WTC11 (cell line): Measurements from ENCODE around the gene KLHL14. TPM values are rescaled to one million over a fixed set of nuclear protein-coding genes. Genes with fewer than 3 reads are reported as not detected.

Source experiments
- ATAC-seq: fragments of 200-7000 bp; cut with Tn5 transposase; 2 replicates; pipeline ENCODE4 v1.10.0; 2021; ENCODE audit warnings: mild to moderate bottlenecking, moderate library complexity
- CTCF ChIA-PET: fragments of 300-600 bp; sonication (Branson Sonifier 250); formaldehyde crosslinking; loops from one replicate; lab custom pipeline; 2021; ENCODE audit warnings: antibody characterized with exemption; lab: Charles Lee
- POLR2A ChIA-PET: fragments of 350-600 bp; sonication (Branson Sonifier 250); formaldehyde crosslinking; loops from one replicate; lab custom pipeline; 2021; ENCODE audit warnings: antibody characterized with exemption; lab: Charles Lee
- DNase-seq: peaks from one replicate; pipeline ENCODE4 v3.0.0; 2021; ENCODE audit warnings: low spot score
- H3K27ac Mint-ChIP-seq: 2 replicates; pipeline ENCODE4 v1.8.0; 2021; ENCODE audit warnings: mixed read lengths
- H3K27me3 Mint-ChIP-seq: 2 replicates; pipeline ENCODE4 v1.8.0; 2021; ENCODE audit warnings: low read depth, mild to moderate bottlenecking, moderate library complexity, mixed read lengths
- H3K36me3 Mint-ChIP-seq: 2 replicates; pipeline ENCODE4 v1.8.0; 2021; ENCODE audit warnings: mixed read lengths
- H3K4me1 Mint-ChIP-seq: 2 replicates; pipeline ENCODE4 v1.8.0; 2022; ENCODE audit warnings: mixed read lengths
- H3K4me3 Mint-ChIP-seq: 2 replicates; pipeline ENCODE4 v1.8.0; 2021; ENCODE audit warnings: mild to moderate bottlenecking, moderate library complexity, mixed read lengths
- H3K9me3 Mint-ChIP-seq: 2 replicates; pipeline ENCODE4 v1.8.0; 2021; ENCODE audit warnings: mixed read lengths
- ATF1 ChIP-seq: sonication (generic); formaldehyde crosslinking; IDR thresholded peaks from 2 replicates; pipeline ENCODE4 v1.8.1; 2023; ENCODE audit warnings: mild to moderate bottlenecking, moderate library complexity, missing genetic modification reagents
- CBFB ChIP-seq: sonication (generic); formaldehyde crosslinking; IDR thresholded peaks from 2 replicates; pipeline ENCODE4 v1.8.1; 2022; ENCODE audit warnings: mild to moderate bottlenecking, low read depth, missing genetic modification reagents
- CREB1 ChIP-seq: sonication (generic); formaldehyde crosslinking; IDR thresholded peaks from 2 replicates; pipeline ENCODE4 v1.8.0; 2023; ENCODE audit warnings: mild to moderate bottlenecking, missing genetic modification reagents
- ETV6 ChIP-seq: sonication (generic); formaldehyde crosslinking; IDR thresholded peaks from 2 replicates; pipeline ENCODE4 v1.8.1; 2022; ENCODE audit warnings: mild to moderate bottlenecking, missing genetic modification reagents
- GABPB1 ChIP-seq: sonication (generic); formaldehyde crosslinking; IDR thresholded peaks from 2 replicates; pipeline ENCODE4 v1.8.1; 2023; ENCODE audit warnings: mild to moderate bottlenecking, missing genetic modification reagents
- JUN ChIP-seq: sonication (generic); formaldehyde crosslinking; IDR thresholded peaks from 2 replicates; pipeline ENCODE4 v1.8.0; 2023; ENCODE audit warnings: mild to moderate bottlenecking, missing genetic modification reagents
- NFATC4 ChIP-seq: fragments of 250-450 bp; sonication (Bioruptor Pico); IDR thresholded peaks from 2 replicates; pipeline ENCODE4 v1.9.0; 2021; ENCODE audit warnings: mild to moderate bottlenecking
- NFE2L1 ChIP-seq: sonication (generic); formaldehyde crosslinking; IDR thresholded peaks from 2 replicates; pipeline ENCODE4 v1.8.1; 2023; ENCODE audit warnings: missing genetic modification reagents
- NFYB ChIP-seq: sonication (generic); formaldehyde crosslinking; conservative IDR thresholded peaks from 2 replicates; pipeline ENCODE4 v1.8.0; 2022; ENCODE audit warnings: low read depth, missing genetic modification reagents
- NR3C1 ChIP-seq: sonication (generic); formaldehyde crosslinking; conservative IDR thresholded peaks from 2 replicates; pipeline ENCODE4 v1.8.1; 2023; ENCODE audit warnings: low read depth, mild to moderate bottlenecking, missing genetic modification reagents
- PRRX2 ChIP-seq: fragments of 250-450 bp; sonication (Bioruptor Pico); IDR thresholded peaks from 2 replicates; pipeline ENCODE4 v1.8.0; 2021; ENCODE audit warnings: mild to moderate bottlenecking
- SMAD3 ChIP-seq: sonication (generic); formaldehyde crosslinking; IDR thresholded peaks from 2 replicates; pipeline ENCODE4 v1.8.0; 2022; ENCODE audit warnings: missing genetic modification reagents, mild to moderate bottlenecking, borderline replicate concordance
- TCF7 ChIP-seq: sonication (generic); formaldehyde crosslinking; IDR thresholded peaks from 2 replicates; pipeline ENCODE4 v1.8.0; 2022; ENCODE audit warnings: mild to moderate bottlenecking, low read depth, missing genetic modification reagents, moderate library complexity
- TEAD4 ChIP-seq: sonication (generic); formaldehyde crosslinking; IDR thresholded peaks from 2 replicates; pipeline ENCODE4 v1.8.0; 2022; ENCODE audit warnings: mild to moderate bottlenecking, missing genetic modification reagents
- TP53 ChIP-seq: sonication (generic); formaldehyde crosslinking; IDR thresholded peaks from 2 replicates; pipeline ENCODE4 v1.8.1; 2023; ENCODE audit warnings: mild to moderate bottlenecking, missing genetic modification reagents
- ZNF219 ChIP-seq: sonication (generic); formaldehyde crosslinking; IDR thresholded peaks from 2 replicates; pipeline ENCODE4 v1.8.0; 2023; ENCODE audit warnings: missing genetic modification reagents, mild to moderate bottlenecking, borderline replicate concordance
- ZNF317 ChIP-seq: sonication (generic); formaldehyde crosslinking; IDR thresholded peaks from 2 replicates; pipeline ENCODE4 v1.8.1; 2023; ENCODE audit warnings: low read depth, mild to moderate bottlenecking, moderate library complexity, missing genetic modification reagents, borderline replicate concordance
- ZNF396 ChIP-seq: fragments of 250-450 bp; sonication (Bioruptor Pico); IDR thresholded peaks from 2 replicates; pipeline ENCODE4 v1.8.0; 2021; ENCODE audit warnings: mild to moderate bottlenecking, moderate library complexity, borderline replicate concordance
- total RNA-seq: library from RNA; stranded (reverse); gene quantifications from 3 replicates; pipeline ENCODE4 v1.2.3, GENCODE V29; 2021
- TF ChIP-seq, protein P1 (sequence below): sonication (generic); formaldehyde crosslinking; IDR thresholded peaks from 2 replicates; pipeline ENCODE4 v1.8.1; 2022; ENCODE audit warnings: low read depth, missing genetic modification reagents, borderline replicate concordance
- TF ChIP-seq, protein P2 (sequence below): fragments of 250-450 bp; sonication (Bioruptor Pico); conservative IDR thresholded peaks from 2 replicates; pipeline ENCODE4 v1.9.0; 2021; ENCODE audit warnings: mild to moderate bottlenecking
- TF ChIP-seq, protein P3 (sequence below): sonication (generic); formaldehyde crosslinking; IDR thresholded peaks from 2 replicates; pipeline ENCODE4 v1.8.1; 2023; ENCODE audit warnings: mild to moderate bottlenecking, missing genetic modification reagents, moderate library complexity
- TF ChIP-seq, protein P4 (sequence below): sonication (generic); formaldehyde crosslinking; conservative IDR thresholded peaks from 2 replicates; pipeline ENCODE4 v1.8.1; 2023; ENCODE audit warnings: mild to moderate bottlenecking, low read depth, missing genetic modification reagents, moderate library complexity
- TF ChIP-seq, protein P5 (sequence below): fragments of 250-450 bp; sonication (Bioruptor Pico); IDR thresholded peaks from 2 replicates; pipeline ENCODE4 v1.8.0; 2021; ENCODE audit warnings: mild to moderate bottlenecking
- TF ChIP-seq, protein P6 (sequence below): fragments of 250-450 bp; sonication (Bioruptor Pico); IDR thresholded peaks from 2 replicates; pipeline ENCODE4 v2.1.2; 2022; ENCODE audit warnings: mild to moderate bottlenecking, moderate library complexity
- TF ChIP-seq, protein P7 (sequence below): fragments of 200-600 bp; IDR thresholded peaks from 2 replicates; pipeline ENCODE4 v1.8.0; 2022; ENCODE audit warnings: antibody characterized with exemption

Gene KLHL14
- total RNA-seq, 1 experiment from 2014 or later: 4.3 TPM

DNA sequence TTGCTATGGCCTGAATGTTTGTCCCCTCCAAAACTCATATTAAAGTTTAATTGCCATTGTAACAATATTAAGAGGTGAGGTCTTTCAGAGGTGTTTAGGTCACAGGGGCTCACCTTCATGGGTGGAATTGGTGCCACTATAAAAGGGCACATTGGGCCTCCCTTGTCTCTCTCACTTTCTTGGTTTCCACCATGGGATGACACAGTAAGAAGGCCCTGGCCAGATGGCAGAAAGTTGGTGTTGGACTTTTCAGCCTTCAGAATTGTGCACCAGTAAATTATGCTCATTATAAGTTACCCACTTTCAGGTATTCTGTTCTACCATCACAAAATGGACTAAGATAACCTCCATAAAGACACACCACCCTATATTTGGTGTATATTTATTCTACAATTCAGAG lies 102.1 kb downstream of the KLHL14 start:
- H3K4me3 Mint-ChIP-seq: no peak overlapping the region
- no peaks in the 10 kb centered on the region for H3K27me3 Mint-ChIP-seq
- peaks cover 5% of the 10 kb centered on the region for H3K9me3 Mint-ChIP-seq
- no peaks in the 10 kb centered on the region for H3K36me3 Mint-ChIP-seq
- ChIA-PET CTCF (interaction anchor here (0.5 kb wide), 1 partner anchor 512 kb away, joined by 3 read pairs; no protein-coding TSS in a partner anchor), POLR2A (no interaction called here)
- DNase-seq (no peak), ATAC-seq (no peak)
- no peak overlapping the region for H3K27ac Mint-ChIP-seq
- TF ChIP-seq PRRX2 (CRISPR knock-in tag) (no peak), NFYB (no peak), CREB1 (CRISPR knock-in tag) (no peak), NFATC4 (CRISPR knock-in tag) (no peak), ATF1 (no peak), NR3C1 (CRISPR knock-in tag) (no peak), ETV6 (no peak), ZNF219 (CRISPR knock-in tag) (no peak), JUN (CRISPR knock-in tag) (no peak), TP53 (CRISPR knock-in tag) (no peak), ZNF317 (CRISPR knock-in tag) (no peak), CBFB (CRISPR knock-in tag) (no peak)
- TF ChIP-seq, protein P1, sequence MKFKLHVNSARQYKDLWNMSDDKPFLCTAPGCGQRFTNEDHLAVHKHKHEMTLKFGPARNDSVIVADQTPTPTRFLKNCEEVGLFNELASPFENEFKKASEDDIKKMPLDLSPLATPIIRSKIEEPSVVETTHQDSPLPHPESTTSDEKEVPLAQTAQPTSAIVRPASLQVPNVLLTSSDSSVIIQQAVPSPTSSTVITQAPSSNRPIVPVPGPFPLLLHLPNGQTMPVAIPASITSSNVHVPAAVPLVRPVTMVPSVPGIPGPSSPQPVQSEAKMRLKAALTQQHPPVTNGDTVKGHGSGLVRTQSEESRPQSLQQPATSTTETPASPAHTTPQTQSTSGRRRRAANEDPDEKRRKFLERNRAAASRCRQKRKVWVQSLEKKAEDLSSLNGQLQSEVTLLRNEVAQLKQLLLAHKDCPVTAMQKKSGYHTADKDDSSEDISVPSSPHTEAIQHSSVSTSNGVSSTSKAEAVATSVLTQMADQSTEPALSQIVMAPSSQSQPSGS (CRISPR knock-in tag): no peak
- TF ChIP-seq, protein P2, sequence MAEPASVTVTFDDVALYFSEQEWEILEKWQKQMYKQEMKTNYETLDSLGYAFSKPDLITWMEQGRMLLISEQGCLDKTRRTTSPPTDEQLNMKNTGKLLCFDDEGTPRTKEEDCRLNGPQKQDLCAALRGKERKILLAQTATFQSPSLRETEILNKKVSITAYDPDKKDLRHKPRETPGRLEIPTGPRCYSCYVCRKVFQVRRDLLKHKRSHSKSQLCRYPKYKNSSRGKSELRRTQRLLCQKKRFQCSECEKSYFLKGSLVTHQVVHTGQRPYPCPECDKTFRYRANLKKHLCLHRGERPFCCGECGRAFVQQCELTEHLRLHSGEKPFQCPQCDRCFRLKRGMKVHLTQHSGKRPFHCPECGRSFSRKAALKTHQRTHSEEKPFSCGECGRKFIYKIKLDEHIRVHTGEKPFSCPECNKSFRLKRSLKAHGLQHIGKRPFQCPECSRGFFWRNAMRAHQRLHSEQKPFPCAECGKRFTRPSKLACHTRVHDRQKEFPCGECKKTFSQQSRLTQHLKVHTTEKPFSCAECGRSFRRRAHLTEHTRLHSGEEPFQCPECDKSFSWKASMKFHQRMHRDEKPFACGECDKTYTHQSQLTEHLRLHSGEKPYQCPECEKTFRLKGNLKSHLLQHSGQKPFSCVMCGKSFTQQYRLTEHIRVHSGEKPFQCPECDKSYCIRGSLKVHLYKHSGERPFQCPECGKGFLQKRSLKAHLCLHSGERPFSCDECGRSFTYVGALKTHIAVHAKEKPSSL: no peak
- TF ChIP-seq, protein P3, sequence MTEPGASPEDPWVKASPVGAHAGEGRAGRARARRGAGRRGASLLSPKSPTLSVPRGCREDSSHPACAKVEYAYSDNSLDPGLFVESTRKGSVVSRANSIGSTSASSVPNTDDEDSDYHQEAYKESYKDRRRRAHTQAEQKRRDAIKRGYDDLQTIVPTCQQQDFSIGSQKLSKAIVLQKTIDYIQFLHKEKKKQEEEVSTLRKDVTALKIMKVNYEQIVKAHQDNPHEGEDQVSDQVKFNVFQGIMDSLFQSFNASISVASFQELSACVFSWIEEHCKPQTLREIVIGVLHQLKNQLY: no peak
- H3K4me1 Mint-ChIP-seq: 0 out of 2 replicates have a peak, but pooled peaks cover 3% of the 10 kb centered on the region

DNA sequence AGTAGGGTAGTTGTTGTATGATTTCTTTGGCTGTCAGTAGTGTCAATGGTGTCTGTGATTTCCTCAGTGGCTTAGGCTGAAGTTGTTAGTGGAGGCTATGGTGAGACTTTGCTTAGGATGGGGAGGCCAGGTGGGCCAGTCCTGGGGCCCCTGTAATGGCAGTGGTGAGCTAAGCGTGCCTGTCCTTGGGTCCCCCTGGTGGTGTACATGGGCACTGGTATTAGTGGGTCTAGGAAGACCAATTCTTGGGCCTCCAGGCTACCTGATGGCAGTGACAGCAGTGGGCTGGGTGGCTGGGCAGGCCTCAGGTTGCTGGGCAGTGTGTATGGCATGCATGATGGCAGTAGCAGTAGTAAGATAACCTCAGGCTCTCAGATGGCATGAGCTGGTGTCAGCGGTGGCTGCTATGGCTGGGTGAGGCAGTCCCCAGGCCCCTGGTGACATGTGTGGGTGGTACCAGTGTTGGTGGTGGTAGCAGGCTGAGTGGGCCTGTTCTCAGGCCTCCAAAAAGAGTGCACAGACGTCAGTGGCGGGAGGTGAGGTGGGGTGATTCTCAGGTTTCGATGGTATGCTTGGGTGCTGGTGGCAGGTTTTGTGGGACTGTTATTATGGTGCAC lies 103.2 kb downstream of the KLHL14 start:
- ATAC-seq: peak; percentile 99
- ChIA-PET POLR2A (interaction anchor here (0.6 kb wide), 1 partner anchor 94 kb away, joined by 6 read pairs; no protein-coding TSS in a partner anchor), CTCF (interaction anchor here (0.9 to 2.1 kb wide), 8 partner anchors 10 to 512 kb away, joined by 3 to 8 read pairs (median 4); no protein-coding TSS in a partner anchor)
- TF ChIP-seq NFATC4 (CRISPR knock-in tag) (no peak), GABPB1 (CRISPR knock-in tag) (no peak), SMAD3 (CRISPR knock-in tag) (no peak), TCF7 (CRISPR knock-in tag) (no peak), ZNF396 (CRISPR knock-in tag) (peak; percentile 22; the same call in 1 of the 2 replicates), TEAD4 (CRISPR knock-in tag) (no peak), NFE2L1 (CRISPR knock-in tag) (no peak)
- TF ChIP-seq, protein P4, sequence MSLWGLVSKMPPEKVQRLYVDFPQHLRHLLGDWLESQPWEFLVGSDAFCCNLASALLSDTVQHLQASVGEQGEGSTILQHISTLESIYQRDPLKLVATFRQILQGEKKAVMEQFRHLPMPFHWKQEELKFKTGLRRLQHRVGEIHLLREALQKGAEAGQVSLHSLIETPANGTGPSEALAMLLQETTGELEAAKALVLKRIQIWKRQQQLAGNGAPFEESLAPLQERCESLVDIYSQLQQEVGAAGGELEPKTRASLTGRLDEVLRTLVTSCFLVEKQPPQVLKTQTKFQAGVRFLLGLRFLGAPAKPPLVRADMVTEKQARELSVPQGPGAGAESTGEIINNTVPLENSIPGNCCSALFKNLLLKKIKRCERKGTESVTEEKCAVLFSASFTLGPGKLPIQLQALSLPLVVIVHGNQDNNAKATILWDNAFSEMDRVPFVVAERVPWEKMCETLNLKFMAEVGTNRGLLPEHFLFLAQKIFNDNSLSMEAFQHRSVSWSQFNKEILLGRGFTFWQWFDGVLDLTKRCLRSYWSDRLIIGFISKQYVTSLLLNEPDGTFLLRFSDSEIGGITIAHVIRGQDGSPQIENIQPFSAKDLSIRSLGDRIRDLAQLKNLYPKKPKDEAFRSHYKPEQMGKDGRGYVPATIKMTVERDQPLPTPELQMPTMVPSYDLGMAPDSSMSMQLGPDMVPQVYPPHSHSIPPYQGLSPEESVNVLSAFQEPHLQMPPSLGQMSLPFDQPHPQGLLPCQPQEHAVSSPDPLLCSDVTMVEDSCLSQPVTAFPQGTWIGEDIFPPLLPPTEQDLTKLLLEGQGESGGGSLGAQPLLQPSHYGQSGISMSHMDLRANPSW (CRISPR knock-in tag): no peak
- TF ChIP-seq, protein P5, sequence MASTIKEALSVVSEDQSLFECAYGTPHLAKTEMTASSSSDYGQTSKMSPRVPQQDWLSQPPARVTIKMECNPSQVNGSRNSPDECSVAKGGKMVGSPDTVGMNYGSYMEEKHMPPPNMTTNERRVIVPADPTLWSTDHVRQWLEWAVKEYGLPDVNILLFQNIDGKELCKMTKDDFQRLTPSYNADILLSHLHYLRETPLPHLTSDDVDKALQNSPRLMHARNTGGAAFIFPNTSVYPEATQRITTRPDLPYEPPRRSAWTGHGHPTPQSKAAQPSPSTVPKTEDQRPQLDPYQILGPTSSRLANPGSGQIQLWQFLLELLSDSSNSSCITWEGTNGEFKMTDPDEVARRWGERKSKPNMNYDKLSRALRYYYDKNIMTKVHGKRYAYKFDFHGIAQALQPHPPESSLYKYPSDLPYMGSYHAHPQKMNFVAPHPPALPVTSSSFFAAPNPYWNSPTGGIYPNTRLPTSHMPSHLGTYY: no peak
- TF ChIP-seq, protein P6, sequence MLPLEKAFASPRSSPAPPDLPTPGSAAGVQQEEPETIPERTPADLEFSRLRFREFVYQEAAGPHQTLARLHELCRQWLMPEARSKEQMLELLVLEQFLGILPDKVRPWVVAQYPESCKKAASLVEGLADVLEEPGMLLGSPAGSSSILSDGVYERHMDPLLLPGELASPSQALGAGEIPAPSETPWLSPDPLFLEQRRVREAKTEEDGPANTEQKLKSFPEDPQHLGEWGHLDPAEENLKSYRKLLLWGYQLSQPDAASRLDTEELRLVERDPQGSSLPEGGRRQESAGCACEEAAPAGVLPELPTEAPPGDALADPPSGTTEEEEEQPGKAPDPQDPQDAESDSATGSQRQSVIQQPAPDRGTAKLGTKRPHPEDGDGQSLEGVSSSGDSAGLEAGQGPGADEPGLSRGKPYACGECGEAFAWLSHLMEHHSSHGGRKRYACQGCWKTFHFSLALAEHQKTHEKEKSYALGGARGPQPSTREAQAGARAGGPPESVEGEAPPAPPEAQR (CRISPR knock-in tag): 0 out of 2 replicates have a peak, but pooled peaks have one; percentile 9
- TF ChIP-seq, protein P7, sequence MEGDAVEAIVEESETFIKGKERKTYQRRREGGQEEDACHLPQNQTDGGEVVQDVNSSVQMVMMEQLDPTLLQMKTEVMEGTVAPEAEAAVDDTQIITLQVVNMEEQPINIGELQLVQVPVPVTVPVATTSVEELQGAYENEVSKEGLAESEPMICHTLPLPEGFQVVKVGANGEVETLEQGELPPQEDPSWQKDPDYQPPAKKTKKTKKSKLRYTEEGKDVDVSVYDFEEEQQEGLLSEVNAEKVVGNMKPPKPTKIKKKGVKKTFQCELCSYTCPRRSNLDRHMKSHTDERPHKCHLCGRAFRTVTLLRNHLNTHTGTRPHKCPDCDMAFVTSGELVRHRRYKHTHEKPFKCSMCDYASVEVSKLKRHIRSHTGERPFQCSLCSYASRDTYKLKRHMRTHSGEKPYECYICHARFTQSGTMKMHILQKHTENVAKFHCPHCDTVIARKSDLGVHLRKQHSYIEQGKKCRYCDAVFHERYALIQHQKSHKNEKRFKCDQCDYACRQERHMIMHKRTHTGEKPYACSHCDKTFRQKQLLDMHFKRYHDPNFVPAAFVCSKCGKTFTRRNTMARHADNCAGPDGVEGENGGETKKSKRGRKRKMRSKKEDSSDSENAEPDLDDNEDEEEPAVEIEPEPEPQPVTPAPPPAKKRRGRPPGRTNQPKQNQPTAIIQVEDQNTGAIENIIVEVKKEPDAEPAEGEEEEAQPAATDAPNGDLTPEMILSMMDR: peak; percentile 50

More for the DNA sequence above, 103.2 kb downstream of the KLHL14 start:
- H3K4me1 Mint-ChIP-seq: 0 out of 2 replicates have a peak, but pooled peaks cover 3% of the 10 kb centered on the region
- no peak overlapping the region for H3K27ac Mint-ChIP-seq
- H3K36me3 Mint-ChIP-seq: no peaks in the 10 kb centered on the region
- no peaks in the 10 kb centered on the region for H3K27me3 Mint-ChIP-seq
- DNase-seq: peak; percentile 58
- H3K4me3 Mint-ChIP-seq: no peak overlapping the region
- peaks cover 5% of the 10 kb centered on the region for H3K9me3 Mint-ChIP-seq
